Measurements from ENCODE around the gene GALNT11. TPM values are rescaled to one million over a fixed set of nuclear protein-coding genes. Genes with fewer than 3 reads are reported as not detected.

GALNT11 gene
- total RNA-seq, 1 donor from 2014 or later: 65.5 TPM

DNA sequence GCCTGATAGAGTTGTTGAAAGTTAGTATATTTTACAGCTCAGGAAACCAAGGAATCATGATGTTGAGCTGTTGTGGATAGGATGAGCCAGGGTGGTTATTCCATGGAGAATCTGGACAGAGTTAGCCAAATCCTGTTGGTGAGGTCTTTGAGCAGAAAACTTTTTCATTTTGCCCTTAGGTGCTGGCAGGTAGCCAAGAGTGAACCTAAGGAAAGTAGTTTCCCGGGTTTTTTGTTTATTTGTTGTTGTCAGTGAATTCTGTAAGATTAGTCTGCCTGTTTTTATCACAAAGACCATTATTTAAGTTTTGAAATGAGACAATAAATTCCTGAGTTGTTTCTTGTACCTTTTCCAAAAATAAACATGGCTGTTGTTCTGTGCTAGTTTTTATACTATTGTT, 61.0 kb downstream of the GALNT11 start:
- no peaks in the 10 kb centered on the region for H3K4me1 Mint-ChIP-seq
- Histone ChIP-seq H3K4me2 (no peak overlapping the region), H3K4me1 (peaks cover 31% of the 10 kb centered on the region), H2AFZ (replicated peaks) (no peak overlapping the region), H3F3A (ENCODE audit: low read depth) (peaks cover 12% of the 10 kb centered on the region), H3K4me3 (no peak overlapping the region), H3K79me2 (ENCODE audit: low read depth) (peaks cover 31% of the 10 kb centered on the region), H3K9ac (no peak overlapping the region), H3K27me3 (no peaks in the 10 kb centered on the region), H3K27ac (no peak overlapping the region), H4K20me1 (ENCODE audit: low read depth) (no peaks in the 10 kb centered on the region), H3K9me3 (ENCODE audit: low read depth) (no peaks in the 10 kb centered on the region), H3K36me3 (peaks cover 5% of the 10 kb centered on the region)
- TF ChIP-seq EZH2phosphoT487 (IDR thresholded peaks at IDR 0.05) (no peak), EZH2 (IDR thresholded peaks at IDR 0.05) (no peak), CTCF (IDR thresholded peaks at IDR 0.05) (no peak)
- H3K27ac Mint-ChIP-seq: no peak overlapping the region
- DNase-seq (ENCODE audit: low spot score): no peak
- H3K36me3 Mint-ChIP-seq: peaks cover 10% of the 10 kb centered on the region
- no peak overlapping the region for H3K4me3 Mint-ChIP-seq
- peaks cover 2% of the 10 kb centered on the region for H3K27me3 Mint-ChIP-seq (ENCODE audit: insufficient read depth, low read depth)
- peaks cover 15% of the 10 kb centered on the region for H3K9me3 Mint-ChIP-seq

DNA sequence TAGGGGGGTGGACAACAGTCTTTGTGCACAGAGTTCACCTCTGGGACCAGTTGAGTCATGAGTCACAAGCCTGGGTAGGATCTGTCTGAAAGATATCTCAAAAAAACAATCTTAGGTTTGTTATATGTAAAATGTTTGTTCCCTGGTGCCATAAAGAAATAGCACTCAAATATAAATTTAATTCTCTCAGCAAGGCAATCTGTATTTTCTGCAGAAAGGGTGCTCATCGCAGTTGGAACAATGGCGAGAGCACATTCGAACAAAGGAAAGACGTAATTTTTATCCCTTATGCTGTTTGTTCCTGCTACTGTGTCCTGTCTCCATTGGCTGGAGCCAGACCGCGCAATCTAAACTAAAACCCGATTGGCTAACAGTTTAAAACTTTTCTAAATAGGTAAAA, 63.7 kb downstream of the GALNT11 start:
- TF ChIP-seq EZH2phosphoT487 (IDR thresholded peaks at IDR 0.05) (no peak), CTCF (IDR thresholded peaks at IDR 0.05) (no peak), EZH2 (IDR thresholded peaks at IDR 0.05) (no peak)
- no peak for DNase-seq (ENCODE audit: low spot score)
- Histone ChIP-seq H3K4me1 (peaks cover 13% of the 10 kb centered on the region), H3K4me3 (no peak overlapping the region), H3K9ac (no peak overlapping the region), H3K4me2 (no peak overlapping the region), H3K27me3 (no peaks in the 10 kb centered on the region), H3F3A (ENCODE audit: low read depth) (no peaks in the 10 kb centered on the region), H3K79me2 (ENCODE audit: low read depth) (peaks cover 25% of the 10 kb centered on the region), H3K9me3 (ENCODE audit: low read depth) (no peaks in the 10 kb centered on the region), H3K36me3 (peaks cover 5% of the 10 kb centered on the region), H4K20me1 (ENCODE audit: low read depth) (no peaks in the 10 kb centered on the region), H2AFZ (replicated peaks) (no peak overlapping the region), H3K27ac (no peak overlapping the region)
- Mint-ChIP-seq H3K36me3 (peaks cover 10% of the 10 kb centered on the region), H3K27me3 (ENCODE audit: insufficient read depth, low read depth) (peaks cover 2% of the 10 kb centered on the region), H3K9me3 (peaks cover 16% of the 10 kb centered on the region), H3K27ac (no peak overlapping the region), H3K4me3 (no peak overlapping the region), H3K4me1 (no peaks in the 10 kb centered on the region)

GRCh38 chr7:152090747-152091146, 65.3 kb downstream of the GALNT11 start:
- H3K4me1 ChIP-seq: peaks cover 7% of the 10 kb centered on the region
- H3K9ac ChIP-seq: no peak overlapping the region
- H3K36me3 ChIP-seq: peaks cover 5% of the 10 kb centered on the region
- no peak overlapping the region for H3K4me3 ChIP-seq
- Mint-ChIP-seq H3K27me3 (ENCODE audit: insufficient read depth, low read depth) (no peaks in the 10 kb centered on the region), H3K9me3 (peaks cover 16% of the 10 kb centered on the region), H3K4me3 (no peak overlapping the region), H3K36me3 (peaks cover 10% of the 10 kb centered on the region), H3K27ac (no peak overlapping the region), H3K4me1 (no peaks in the 10 kb centered on the region)
- no peaks in the 10 kb centered on the region for H3K9me3 ChIP-seq (ENCODE audit: low read depth)
- no peaks in the 10 kb centered on the region for H3F3A ChIP-seq (ENCODE audit: low read depth)
- TF ChIP-seq CTCF (IDR thresholded peaks at IDR 0.05): no peak
- no peak for TF ChIP-seq EZH2 (IDR thresholded peaks at IDR 0.05)
- no peak for TF ChIP-seq EZH2phosphoT487 (IDR thresholded peaks at IDR 0.05)
- H4K20me1 ChIP-seq (ENCODE audit: low read depth): no peaks in the 10 kb centered on the region
- no peak for DNase-seq (ENCODE audit: low spot score)
- no peak overlapping the region for H3K27ac ChIP-seq
- peaks cover 17% of the 10 kb centered on the region for H3K79me2 ChIP-seq (ENCODE audit: low read depth)
- no peak overlapping the region for H3K4me2 ChIP-seq
- H3K27me3 ChIP-seq: no peaks in the 10 kb centered on the region
- no peak overlapping the region for H2AFZ ChIP-seq (replicated peaks)
